WTC11 (cell line): ENCODE results near the gene GAL3ST2. TPM values are rescaled to one million over a fixed set of nuclear protein-coding genes. Genes with fewer than 3 reads are reported as not detected.

Experiments
- ATAC-seq: fragments of 200-7000 bp; cut with Tn5 transposase; 2 replicates; pipeline ENCODE4 v1.10.0; 2021; ENCODE audit warnings: mild to moderate bottlenecking, moderate library complexity
- CTCF ChIA-PET: fragments of 300-600 bp; sonication (Branson Sonifier 250); formaldehyde crosslinking; loops from one replicate; lab custom pipeline; 2021; ENCODE audit warnings: antibody characterized with exemption; lab: Charles Lee
- POLR2A ChIA-PET: fragments of 350-600 bp; sonication (Branson Sonifier 250); formaldehyde crosslinking; loops from one replicate; lab custom pipeline; 2021; ENCODE audit warnings: antibody characterized with exemption; lab: Charles Lee
- DNase-seq: peaks from one replicate; pipeline ENCODE4 v3.0.0; 2021; ENCODE audit warnings: low spot score
- H3K27ac Mint-ChIP-seq: 2 replicates; pipeline ENCODE4 v1.8.0; 2021; ENCODE audit warnings: mixed read lengths
- H3K27me3 Mint-ChIP-seq: 2 replicates; pipeline ENCODE4 v1.8.0; 2021; ENCODE audit warnings: low read depth, mild to moderate bottlenecking, moderate library complexity, mixed read lengths
- H3K36me3 Mint-ChIP-seq: 2 replicates; pipeline ENCODE4 v1.8.0; 2021; ENCODE audit warnings: mixed read lengths
- H3K4me1 Mint-ChIP-seq: 2 replicates; pipeline ENCODE4 v1.8.0; 2022; ENCODE audit warnings: mixed read lengths
- H3K4me3 Mint-ChIP-seq: 2 replicates; pipeline ENCODE4 v1.8.0; 2021; ENCODE audit warnings: mild to moderate bottlenecking, moderate library complexity, mixed read lengths
- H3K9me3 Mint-ChIP-seq: 2 replicates; pipeline ENCODE4 v1.8.0; 2021; ENCODE audit warnings: mixed read lengths
- ATF6 ChIP-seq: sonication (generic); formaldehyde crosslinking; IDR thresholded peaks from 2 replicates; pipeline ENCODE4 v1.8.1; 2023; ENCODE audit warnings: mild to moderate bottlenecking, missing genetic modification reagents
- CBFB ChIP-seq: sonication (generic); formaldehyde crosslinking; IDR thresholded peaks from 2 replicates; pipeline ENCODE4 v1.8.1; 2022; ENCODE audit warnings: mild to moderate bottlenecking, low read depth, missing genetic modification reagents
- CDX4 ChIP-seq: fragments of 250-450 bp; sonication (Bioruptor Pico); IDR thresholded peaks from 2 replicates; pipeline ENCODE4 v1.9.0; 2021; ENCODE audit warnings: moderate library complexity, mild to moderate bottlenecking, inconsistent platforms, borderline replicate concordance
- FOXP4 ChIP-seq: sonication (generic); formaldehyde crosslinking; IDR thresholded peaks from 2 replicates; pipeline ENCODE4 v1.8.0; 2022; ENCODE audit warnings: mild to moderate bottlenecking, missing genetic modification reagents
- HMGA2 ChIP-seq: fragments of 250-450 bp; sonication (Bioruptor Pico); IDR thresholded peaks from 2 replicates; pipeline ENCODE4 v1.4.0; 2021; ENCODE audit warnings: mild to moderate bottlenecking, moderate library complexity
- IRF2 ChIP-seq: sonication (generic); formaldehyde crosslinking; IDR thresholded peaks from 2 replicates; pipeline ENCODE4 v1.8.0; 2022; ENCODE audit warnings: low read depth, missing genetic modification reagents, borderline replicate concordance
- NFYB ChIP-seq: sonication (generic); formaldehyde crosslinking; conservative IDR thresholded peaks from 2 replicates; pipeline ENCODE4 v1.8.0; 2022; ENCODE audit warnings: low read depth, missing genetic modification reagents
- NR2C2 ChIP-seq: sonication (generic); formaldehyde crosslinking; IDR thresholded peaks from 2 replicates; pipeline ENCODE4 v1.8.0; 2022; ENCODE audit warnings: mild to moderate bottlenecking, missing genetic modification reagents
- PRRX2 ChIP-seq: fragments of 250-450 bp; sonication (Bioruptor Pico); IDR thresholded peaks from 2 replicates; pipeline ENCODE4 v1.8.0; 2021; ENCODE audit warnings: mild to moderate bottlenecking
- SOX15 ChIP-seq: fragments of 250-450 bp; sonication (Bioruptor Pico); IDR thresholded peaks from 2 replicates; pipeline ENCODE4 v1.9.0; 2021; ENCODE audit warnings: mild to moderate bottlenecking
- TP53 ChIP-seq: sonication (generic); formaldehyde crosslinking; IDR thresholded peaks from 2 replicates; pipeline ENCODE4 v1.8.1; 2023; ENCODE audit warnings: mild to moderate bottlenecking, missing genetic modification reagents
- USF2 ChIP-seq: sonication (generic); formaldehyde crosslinking; IDR thresholded peaks from 2 replicates; pipeline ENCODE4 v1.8.1; 2023; ENCODE audit warnings: mild to moderate bottlenecking, missing genetic modification reagents, moderate library complexity
- ZNF219 ChIP-seq: sonication (generic); formaldehyde crosslinking; IDR thresholded peaks from 2 replicates; pipeline ENCODE4 v1.8.0; 2023; ENCODE audit warnings: missing genetic modification reagents, mild to moderate bottlenecking, borderline replicate concordance
- total RNA-seq: library from RNA; stranded (reverse); gene quantifications from 3 replicates; pipeline ENCODE4 v1.2.3, GENCODE V29; 2021
- TF ChIP-seq, protein P1 (sequence below): sonication (generic); formaldehyde crosslinking; IDR thresholded peaks from 2 replicates; pipeline ENCODE4 v1.8.0; 2022; ENCODE audit warnings: mild to moderate bottlenecking, missing genetic modification reagents
- TF ChIP-seq, protein P2 (sequence below): fragments of 250-450 bp; sonication (Bioruptor Pico); IDR thresholded peaks from 2 replicates; pipeline ENCODE4 v1.9.0; 2021; ENCODE audit warnings: mild to moderate bottlenecking

The GAL3ST2 gene
- total RNA-seq, 1 experiment from 2014 or later, result 0.98 TPM

DNA sequence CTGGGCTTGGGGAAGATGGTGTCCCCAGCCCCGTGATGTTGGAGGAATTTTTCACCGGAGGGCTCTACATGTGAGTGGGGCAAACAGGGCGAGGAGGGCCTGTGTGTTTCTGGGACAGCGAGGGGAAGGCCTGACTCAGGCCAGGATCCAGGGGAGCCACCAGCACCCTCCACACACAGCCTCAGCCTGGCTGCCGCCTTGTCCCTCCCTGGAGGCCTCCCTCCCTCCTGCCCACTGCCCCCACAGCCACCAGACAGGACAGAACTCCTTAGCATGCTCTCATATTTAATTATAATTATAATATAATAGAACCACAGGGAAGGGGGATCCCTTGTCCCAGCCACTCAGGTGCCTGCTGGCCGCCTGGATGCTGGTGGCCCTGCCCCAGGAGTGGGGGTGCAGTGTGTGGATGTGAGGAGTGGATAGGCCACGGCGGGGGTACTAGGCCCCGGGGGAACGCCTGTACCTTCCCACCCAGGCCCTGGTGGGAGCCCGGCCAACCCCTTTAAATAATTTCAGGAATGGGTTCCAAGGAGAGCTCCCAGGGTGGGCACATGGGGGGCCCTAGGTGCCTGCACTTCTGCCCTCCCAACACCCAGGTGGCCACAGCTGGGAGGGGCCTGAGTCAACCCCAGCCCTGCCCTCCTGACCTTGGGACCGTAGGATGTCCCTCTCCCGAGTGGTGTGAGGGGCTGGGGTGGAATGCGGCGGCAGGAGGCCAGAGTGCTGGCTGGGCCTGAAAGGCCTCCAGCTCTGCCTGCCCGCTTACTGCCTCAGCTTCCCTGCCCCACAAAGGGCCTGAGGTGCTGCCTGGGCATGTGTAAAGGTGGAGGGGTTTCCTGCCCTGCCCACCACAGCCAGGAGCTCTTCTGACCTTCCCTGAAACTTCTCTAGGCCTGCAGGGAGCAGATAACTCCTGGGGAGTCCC is 73.3 kb downstream of the GAL3ST2 start:
- ChIA-PET CTCF (no interaction called here), POLR2A (interaction anchor here (1.6 kb wide), 1 partner anchor 17 kb away, joined by 4 read pairs; no protein-coding TSS in a partner anchor)
- no peak for TF ChIP-seq ATF6 (CRISPR knock-in tag)
- no peak for TF ChIP-seq CBFB
- no peak for TF ChIP-seq HMGA2 (CRISPR knock-in tag)
- TF ChIP-seq, protein P1, sequence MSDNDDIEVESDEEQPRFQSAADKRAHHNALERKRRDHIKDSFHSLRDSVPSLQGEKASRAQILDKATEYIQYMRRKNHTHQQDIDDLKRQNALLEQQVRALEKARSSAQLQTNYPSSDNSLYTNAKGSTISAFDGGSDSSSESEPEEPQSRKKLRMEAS (CRISPR knock-in tag), result no peak
- no peak for TF ChIP-seq NR2C2 (CRISPR knock-in tag)
- TF ChIP-seq USF2 (CRISPR knock-in tag), result no peak
- no peak for TF ChIP-seq FOXP4 (CRISPR knock-in tag)
- no peak for TF ChIP-seq ZNF219 (CRISPR knock-in tag)
- no peak for TF ChIP-seq NFYB (CRISPR knock-in tag)
- no peak for TF ChIP-seq CDX4 (CRISPR knock-in tag)
- no peak for TF ChIP-seq TP53 (CRISPR knock-in tag)
- TF ChIP-seq SOX15 (CRISPR knock-in tag), result no peak
- TF ChIP-seq PRRX2 (CRISPR knock-in tag), result no peak
- TF ChIP-seq IRF2 (CRISPR knock-in tag), result no peak
- TF ChIP-seq, protein P2, sequence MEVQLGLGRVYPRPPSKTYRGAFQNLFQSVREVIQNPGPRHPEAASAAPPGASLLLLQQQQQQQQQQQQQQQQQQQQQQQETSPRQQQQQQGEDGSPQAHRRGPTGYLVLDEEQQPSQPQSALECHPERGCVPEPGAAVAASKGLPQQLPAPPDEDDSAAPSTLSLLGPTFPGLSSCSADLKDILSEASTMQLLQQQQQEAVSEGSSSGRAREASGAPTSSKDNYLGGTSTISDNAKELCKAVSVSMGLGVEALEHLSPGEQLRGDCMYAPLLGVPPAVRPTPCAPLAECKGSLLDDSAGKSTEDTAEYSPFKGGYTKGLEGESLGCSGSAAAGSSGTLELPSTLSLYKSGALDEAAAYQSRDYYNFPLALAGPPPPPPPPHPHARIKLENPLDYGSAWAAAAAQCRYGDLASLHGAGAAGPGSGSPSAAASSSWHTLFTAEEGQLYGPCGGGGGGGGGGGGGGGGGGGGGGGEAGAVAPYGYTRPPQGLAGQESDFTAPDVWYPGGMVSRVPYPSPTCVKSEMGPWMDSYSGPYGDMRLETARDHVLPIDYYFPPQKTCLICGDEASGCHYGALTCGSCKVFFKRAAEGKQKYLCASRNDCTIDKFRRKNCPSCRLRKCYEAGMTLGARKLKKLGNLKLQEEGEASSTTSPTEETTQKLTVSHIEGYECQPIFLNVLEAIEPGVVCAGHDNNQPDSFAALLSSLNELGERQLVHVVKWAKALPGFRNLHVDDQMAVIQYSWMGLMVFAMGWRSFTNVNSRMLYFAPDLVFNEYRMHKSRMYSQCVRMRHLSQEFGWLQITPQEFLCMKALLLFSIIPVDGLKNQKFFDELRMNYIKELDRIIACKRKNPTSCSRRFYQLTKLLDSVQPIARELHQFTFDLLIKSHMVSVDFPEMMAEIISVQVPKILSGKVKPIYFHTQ (CRISPR knock-in tag), result no peak
- no peaks in the 10 kb centered on the region for H3K4me1 Mint-ChIP-seq
- H3K27me3 Mint-ChIP-seq, result peaks cover 17% of the 10 kb centered on the region
- ATAC-seq (no peak), DNase-seq (peak; percentile 11)
- no peaks in the 10 kb centered on the region for H3K36me3 Mint-ChIP-seq
- H3K9me3 Mint-ChIP-seq, result no peaks in the 10 kb centered on the region
- H3K27ac Mint-ChIP-seq, result no peak overlapping the region
- H3K4me3 Mint-ChIP-seq, result no peak overlapping the region
